Subcutaneous adipose tissue (tissue), 4 donors: ENCODE results near the gene IFT172. TPM values are rescaled to one million over a fixed set of nuclear protein-coding genes. Genes with fewer than 3 reads are reported as not detected.

ENCODE experiments used
- total RNA-seq, 4 donors: library from RNA; depleted of rRNA; stranded (reverse); fragments of >200 nt; gene quantifications; one replicate each; pipeline ENCODE4 v1.1.0, GENCODE V29; 2016
- TF ChIP-seq, protein P1 (sequence below): fragments of 450-650 bp; IDR thresholded peaks from one replicate; pipeline ENCODE4 v1.5.1; 2016; ENCODE audit warnings: low read depth, mild to moderate bottlenecking, control low read depth, antibody characterized with exemption, moderate library complexity

IFT172 gene
- total RNA-seq, 4 donors from 2014 or later = 21.8 to 33.5 (median 25.5) TPM

DNA sequence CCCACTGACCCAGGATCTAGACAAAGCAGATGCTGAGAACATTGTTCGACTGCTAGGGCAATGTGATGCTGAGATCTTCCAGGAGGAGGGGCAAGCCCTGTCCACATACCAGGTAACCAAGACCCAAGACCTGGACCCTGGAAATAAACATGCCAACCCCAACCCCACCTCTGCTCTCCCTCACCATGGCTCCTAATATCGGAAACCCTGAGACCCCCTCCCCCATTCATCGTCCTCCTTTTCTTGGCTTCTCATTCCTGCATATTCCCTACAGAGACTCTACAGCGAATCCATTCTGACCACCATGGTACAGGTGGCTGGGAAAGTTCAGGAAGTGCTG lies 7.7 kb upstream of the IFT172 start:
- TF ChIP-seq, protein P1, sequence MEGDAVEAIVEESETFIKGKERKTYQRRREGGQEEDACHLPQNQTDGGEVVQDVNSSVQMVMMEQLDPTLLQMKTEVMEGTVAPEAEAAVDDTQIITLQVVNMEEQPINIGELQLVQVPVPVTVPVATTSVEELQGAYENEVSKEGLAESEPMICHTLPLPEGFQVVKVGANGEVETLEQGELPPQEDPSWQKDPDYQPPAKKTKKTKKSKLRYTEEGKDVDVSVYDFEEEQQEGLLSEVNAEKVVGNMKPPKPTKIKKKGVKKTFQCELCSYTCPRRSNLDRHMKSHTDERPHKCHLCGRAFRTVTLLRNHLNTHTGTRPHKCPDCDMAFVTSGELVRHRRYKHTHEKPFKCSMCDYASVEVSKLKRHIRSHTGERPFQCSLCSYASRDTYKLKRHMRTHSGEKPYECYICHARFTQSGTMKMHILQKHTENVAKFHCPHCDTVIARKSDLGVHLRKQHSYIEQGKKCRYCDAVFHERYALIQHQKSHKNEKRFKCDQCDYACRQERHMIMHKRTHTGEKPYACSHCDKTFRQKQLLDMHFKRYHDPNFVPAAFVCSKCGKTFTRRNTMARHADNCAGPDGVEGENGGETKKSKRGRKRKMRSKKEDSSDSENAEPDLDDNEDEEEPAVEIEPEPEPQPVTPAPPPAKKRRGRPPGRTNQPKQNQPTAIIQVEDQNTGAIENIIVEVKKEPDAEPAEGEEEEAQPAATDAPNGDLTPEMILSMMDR = no peak

DNA sequence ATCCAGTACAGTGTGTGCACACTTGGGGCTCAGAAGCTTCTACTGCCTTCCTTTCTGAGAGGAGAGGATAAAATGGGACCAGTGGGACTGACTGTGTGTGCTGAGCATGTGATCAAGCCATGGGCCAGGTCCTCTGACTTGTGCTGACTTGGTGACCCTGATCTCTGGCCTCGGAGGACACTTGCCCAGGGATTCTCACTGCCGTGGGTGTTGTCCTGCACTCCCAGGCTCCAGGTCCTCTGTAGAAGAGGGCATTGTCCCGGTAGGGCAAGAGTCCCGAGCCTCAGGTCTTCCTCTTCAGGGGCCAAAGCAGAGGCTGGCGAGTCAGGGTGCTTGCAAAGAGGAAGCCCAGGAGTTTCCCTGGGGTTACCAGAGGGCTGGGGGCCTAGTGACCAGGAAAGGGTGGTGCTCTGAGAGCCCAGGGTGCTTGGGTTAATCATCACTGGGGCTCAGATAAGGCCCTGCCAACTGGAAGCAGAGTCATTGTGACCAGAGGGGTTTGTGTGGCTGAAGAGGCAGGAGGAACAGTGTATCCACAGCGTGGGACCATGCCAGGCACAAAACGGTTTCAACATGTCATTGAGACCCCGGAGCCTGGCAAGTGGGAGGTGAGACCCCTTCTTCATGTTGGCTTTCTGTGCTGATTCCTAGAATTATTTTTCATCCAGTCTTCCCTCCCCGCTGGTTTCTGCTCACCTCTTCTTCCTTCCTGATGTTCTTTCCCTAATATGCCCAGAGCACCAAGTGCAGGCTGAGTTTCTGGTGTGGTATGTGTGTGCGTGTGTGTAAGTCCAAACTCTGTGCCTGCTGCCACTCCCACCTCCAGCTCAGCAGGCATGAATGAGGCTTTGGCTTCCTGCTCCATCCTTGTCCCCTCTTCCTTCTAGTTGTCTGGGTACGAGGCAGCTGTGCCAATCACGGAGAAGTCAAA lies 7.1 kb upstream of the IFT172 start, which contains the start of gene GCKR:
GCKR (plus strand) TSS at position 483 of the 931 bp plus-strand sequence; CDS start at position 549, 66 bp downstream.
- TF ChIP-seq, protein P1 = no peak

DNA sequence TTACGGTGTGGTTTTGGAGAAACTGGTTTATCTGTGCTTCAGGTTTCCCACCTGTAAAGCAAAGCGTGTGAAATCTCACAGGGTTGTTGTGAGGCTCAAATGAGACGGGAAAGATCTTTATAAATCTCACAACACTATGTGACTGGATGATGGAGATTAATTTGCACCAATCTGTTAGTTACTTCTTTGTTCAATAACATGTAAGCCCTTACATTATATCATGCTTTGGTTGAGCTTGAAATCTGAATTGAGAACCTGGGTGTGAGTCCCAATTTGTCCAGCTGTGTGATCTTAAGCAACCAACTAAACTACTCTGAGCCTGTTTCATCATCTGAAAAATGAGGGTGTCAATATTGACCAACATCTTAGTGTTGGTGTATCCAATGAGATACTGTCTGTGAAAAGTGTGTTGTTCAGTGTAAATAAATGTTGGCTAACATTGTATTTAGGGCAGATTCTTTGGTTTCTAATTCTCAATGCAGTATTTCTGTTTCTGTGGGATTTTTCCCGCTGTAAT lies 6.4 kb upstream of the IFT172 start:
- TF ChIP-seq, protein P1 = no peak

DNA sequence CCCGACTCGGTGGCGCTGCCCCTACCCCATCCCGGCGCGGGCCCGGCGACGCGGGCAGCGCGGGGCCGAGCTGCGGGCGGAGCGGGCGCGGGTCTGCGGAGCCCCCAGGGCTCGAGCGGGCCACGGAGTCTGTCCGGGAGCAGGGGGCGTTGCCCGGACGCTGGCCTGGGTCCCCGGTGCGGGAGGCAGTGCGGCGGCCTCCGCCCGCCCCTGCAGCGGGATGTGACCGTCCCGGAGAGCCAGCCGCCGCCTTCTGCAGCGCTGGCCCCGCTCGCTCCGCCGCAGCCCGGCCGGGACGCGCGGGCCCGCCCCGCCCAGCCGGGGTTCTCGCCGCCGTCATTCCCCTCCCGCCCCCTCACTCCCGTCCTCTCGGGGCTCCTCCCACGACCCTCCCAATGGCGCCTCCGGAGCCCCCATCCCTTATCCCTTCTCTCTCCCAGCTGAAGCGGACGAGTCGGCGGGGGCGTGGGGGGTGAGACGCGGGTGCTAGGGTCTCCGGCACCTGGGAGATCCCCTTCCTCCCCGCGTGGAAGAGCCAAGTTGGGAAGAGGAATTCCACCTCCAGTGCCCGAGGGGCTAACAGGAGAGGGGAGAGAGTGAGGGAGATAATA lies 5.5 kb upstream of the IFT172 start, which contains the start of gene FNDC4:
FNDC4 (minus strand) TSS at position 257 of the 611 bp plus-strand sequence. CDS start 521 bp downstream, outside the sequence.
- TF ChIP-seq, protein P1 = no peak

DNA sequence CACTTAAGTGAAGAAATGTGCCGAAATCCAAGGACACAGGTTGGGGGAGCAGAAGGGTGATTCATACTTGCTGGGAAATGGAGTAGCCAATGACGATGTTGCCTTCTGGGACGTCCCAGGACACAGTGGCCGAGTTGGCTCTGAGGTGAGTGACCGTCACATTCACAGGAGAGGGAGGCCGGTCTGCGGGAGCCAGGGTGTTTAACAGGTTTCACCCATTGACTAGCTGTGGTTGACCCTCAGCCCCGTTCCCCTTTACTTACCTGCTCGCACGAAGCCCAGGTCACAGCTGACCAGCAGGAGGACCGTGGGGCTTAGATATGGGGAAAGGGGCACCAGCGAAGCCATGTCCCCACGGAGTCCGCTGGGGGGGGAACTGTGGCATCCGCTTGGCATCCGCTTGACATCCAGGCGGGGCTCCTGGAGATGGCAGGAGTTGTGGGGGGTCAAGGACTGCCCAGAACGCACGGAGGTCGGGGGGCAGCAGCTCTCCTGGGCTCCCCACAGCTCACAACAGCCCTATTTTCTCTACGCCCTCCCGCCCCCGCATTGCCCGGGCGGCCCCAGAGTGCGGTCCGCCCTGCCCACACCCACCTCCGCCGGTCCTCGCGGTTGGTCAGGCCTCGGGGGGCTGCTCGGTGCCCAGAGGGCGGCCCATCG lies 4.9 kb upstream of the IFT172 start:
- TF ChIP-seq, protein P1 = no peak

DNA sequence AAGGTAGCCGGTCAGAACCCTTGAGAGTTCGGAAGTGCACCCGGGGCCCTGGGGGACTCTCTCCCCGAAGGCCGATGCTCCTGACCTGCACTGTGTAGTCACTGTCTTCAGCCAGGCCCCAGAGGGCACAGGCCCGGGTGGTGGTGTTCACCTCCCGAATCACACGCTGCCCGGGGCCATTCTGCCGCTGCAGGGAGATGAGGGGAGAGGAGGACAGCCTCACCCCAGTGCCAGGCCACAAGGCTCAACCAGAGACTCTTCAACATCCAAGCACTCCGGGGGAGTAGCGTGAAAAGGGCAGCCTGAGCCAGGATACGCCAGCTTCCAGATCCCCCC lies 4.4 kb upstream of the IFT172 start:
- TF ChIP-seq, protein P1 = no peak
